ENCODE measurements around the gene TMEM74B.
"Not testable (repeated sequence)": the region's sequence is repeated elsewhere in the genome, so short reads cannot be mapped to it uniquely, and the experiment has no call there.

DNA sequence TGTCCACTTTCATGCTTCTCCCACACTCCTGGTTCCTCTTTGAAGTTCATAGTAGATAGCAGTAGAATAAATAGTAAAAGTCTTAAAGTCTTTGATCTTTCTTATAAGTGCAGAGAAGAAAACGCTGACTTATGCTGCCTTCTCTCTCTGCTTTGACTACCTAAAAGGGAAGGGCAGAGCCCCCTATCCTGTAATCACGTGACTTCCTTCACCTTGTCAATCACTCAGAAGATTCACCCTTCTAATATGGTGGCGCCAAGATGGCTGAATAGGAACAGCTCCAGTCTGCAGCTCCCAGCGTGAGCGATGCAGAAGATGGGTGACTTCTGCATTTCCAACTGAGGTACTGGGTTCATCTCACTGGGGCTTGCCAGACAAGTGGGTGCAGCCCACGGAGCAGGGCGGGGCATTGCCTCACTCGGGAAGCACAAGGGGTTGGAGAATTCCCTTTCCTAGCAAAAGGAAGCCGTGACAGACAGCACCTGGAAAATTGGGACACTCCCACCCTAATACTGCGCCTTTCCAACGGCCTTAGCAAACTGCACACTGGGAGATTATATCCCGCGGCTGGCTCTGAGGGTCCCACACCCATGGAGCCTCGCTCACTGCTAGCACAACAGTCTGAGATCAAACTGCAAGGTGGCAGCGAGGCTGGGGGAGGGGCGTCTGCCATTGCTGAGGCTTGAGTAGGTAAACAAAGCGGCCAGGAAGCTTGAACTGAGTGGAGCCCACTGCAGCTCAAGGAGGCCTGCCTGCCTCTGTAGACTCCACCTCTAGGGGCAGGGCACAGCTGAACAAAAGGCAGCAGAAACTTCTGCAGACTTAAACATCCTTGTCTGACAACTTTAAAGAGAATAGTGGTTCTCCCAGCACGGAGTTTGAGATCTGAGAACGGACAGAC lies 32.0 kb upstream of the TMEM74B start:
- TF ChIP-seq, protein P1, sequence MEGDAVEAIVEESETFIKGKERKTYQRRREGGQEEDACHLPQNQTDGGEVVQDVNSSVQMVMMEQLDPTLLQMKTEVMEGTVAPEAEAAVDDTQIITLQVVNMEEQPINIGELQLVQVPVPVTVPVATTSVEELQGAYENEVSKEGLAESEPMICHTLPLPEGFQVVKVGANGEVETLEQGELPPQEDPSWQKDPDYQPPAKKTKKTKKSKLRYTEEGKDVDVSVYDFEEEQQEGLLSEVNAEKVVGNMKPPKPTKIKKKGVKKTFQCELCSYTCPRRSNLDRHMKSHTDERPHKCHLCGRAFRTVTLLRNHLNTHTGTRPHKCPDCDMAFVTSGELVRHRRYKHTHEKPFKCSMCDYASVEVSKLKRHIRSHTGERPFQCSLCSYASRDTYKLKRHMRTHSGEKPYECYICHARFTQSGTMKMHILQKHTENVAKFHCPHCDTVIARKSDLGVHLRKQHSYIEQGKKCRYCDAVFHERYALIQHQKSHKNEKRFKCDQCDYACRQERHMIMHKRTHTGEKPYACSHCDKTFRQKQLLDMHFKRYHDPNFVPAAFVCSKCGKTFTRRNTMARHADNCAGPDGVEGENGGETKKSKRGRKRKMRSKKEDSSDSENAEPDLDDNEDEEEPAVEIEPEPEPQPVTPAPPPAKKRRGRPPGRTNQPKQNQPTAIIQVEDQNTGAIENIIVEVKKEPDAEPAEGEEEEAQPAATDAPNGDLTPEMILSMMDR (IDR thresholded peaks at IDR 0.05): not testable (repeated sequence)
- not testable (repeated sequence) for TF ChIP-seq EZH2 (IDR thresholded peaks at IDR 0.05; ENCODE audit: borderline replicate concordance, insufficient read depth, low read depth, low read length, poor library complexity, severe bottlenecking)
